Muscle of back (tissue), 11 donors: ENCODE data around the gene PDSS2. TPM values are rescaled to one million over a fixed set of nuclear protein-coding genes. Genes with fewer than 3 reads are reported as not detected.
"Not testable (repeated sequence)": the region's sequence is repeated elsewhere in the genome, so short reads cannot be mapped to it uniquely, and the experiment has no call there.

ENCODE experiments used
- DNase-seq, 3 donors: peaks; one replicate each; pipeline versions ENCODE4 v3.0.0 to v3.0.0-alpha.2; 2013
- polyA plus RNA-seq, 10 donors: library from polyadenylated mRNA; unstranded; fragments of 120-200 nt; gene quantifications; one replicate each; pipeline ENCODE4 v1.2.1, GENCODE V29; 2013; ENCODE audit not compliant: insufficient read length in 10 of 10

PDSS2 gene
- polyA plus RNA-seq, 10 donors = 7.5 to 10.2 (median 8.4) TPM

DNA sequence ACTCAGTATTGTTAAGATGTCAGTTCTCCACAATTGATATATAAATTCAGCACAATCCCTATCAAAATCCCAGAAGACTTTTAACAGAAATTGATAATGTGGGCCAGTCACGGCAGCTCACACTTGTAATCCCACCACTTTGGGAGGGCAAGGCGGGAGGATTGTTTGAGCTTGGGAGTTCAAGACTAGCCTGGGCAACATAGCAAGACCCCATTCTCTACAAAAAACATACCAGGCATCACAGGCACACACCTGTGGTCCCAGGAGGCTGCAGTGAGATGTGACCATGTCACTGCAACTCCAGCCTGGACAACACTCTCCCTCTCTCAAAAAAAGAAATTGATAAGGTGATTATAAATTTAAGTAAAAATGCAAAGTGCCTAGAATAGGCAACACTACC, 90.9 kb downstream of the PDSS2 start:
- no peak for DNase-seq

DNA sequence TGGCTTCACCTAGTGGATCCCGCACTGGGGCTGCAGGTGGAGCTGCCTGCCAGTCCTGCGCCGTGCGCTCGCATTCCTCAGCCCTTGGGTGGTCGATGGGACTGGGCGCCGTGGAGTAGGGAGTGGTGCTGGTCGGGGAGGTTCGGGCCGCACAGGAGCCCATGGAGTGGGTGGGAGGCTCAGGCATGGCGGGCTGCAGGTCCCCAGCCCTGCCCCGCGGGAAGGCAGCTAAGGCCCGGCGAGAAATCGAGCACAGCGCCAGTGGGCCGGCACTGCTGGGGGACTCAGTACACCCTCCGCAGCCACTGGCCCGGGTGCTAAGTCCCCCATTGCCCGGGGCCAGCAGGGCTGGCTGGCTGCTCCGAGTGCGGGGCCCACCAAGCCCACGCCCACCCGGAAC, 95.2 kb downstream of the PDSS2 start:
- not testable (repeated sequence) for DNase-seq

DNA sequence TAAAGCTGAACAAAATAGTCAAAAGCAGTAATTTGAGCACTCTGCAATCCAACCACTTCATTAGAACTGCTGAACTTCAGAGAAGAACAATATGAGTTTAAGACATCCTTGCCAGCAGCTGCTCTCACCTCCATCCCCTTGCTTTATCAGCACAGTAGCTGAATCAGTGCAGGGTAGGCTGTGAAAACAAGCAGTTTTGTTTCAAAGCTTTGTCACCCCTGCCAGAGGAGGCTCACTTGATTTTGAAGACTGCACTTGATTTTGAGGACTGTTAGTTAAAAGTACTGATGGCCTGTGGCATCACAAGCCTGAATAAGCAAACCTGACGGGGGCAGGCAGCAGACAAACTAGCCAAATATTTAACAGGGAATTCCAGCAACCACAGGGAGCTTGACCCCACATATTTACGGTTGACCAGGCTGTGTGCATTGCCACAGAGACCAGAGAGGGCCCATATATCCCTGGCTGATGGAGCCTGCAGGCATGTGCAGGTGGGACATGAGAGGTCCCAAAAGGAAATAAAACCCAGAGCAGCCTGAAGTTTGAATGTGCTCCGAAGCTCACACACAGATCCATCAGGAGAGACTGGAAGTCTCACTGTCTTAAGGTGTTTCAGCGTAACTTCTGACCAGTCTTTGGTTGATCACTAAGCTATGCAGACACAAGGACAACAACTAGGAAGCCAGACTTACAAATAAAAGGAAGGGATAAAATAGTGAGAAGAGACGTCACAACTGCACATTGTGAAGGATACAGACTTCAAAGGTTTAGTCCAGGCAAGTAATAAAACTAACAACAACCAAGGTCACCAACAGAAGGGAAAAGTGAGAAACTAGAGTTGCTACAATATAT, 97.4 kb downstream of the PDSS2 start:
- no peak for DNase-seq

GRCh38 chr6:107360476-107360875, 98.9 kb downstream of the PDSS2 start:
- DNase-seq = no peak

GRCh38 chr6:107357842-107358241, 101.5 kb downstream of the PDSS2 start:
- DNase-seq = no peak

DNA sequence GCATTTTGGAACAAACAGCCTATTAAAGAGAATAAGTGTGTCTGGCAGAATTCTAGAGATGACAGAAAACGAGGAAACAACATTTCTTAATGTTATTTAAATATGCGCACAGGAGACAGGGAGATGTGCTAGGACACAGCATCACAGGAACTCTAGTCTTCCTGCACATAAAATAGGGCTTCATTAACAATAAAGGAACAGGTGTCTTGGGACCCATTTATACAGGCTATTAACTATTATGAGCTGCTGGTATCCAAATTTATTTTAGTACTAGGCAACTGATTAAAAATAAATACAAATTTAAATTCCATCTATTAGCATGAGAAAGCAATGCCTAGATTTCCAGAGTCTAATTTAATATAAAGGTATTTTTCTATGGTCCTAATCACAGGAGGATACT, 102.3 kb downstream of the PDSS2 start:
- no peak for DNase-seq

GRCh38 chr6:107355659-107356058, 103.7 kb downstream of the PDSS2 start:
- peak in 1 of 3 donors; percentile 18 for DNase-seq

- DNase-seq = peak in 1 of 3 donors; percentile 19
These were observed 104.9 kb downstream of the PDSS2 start for GRCh38 chr6:107354451-107354850.

DNA sequence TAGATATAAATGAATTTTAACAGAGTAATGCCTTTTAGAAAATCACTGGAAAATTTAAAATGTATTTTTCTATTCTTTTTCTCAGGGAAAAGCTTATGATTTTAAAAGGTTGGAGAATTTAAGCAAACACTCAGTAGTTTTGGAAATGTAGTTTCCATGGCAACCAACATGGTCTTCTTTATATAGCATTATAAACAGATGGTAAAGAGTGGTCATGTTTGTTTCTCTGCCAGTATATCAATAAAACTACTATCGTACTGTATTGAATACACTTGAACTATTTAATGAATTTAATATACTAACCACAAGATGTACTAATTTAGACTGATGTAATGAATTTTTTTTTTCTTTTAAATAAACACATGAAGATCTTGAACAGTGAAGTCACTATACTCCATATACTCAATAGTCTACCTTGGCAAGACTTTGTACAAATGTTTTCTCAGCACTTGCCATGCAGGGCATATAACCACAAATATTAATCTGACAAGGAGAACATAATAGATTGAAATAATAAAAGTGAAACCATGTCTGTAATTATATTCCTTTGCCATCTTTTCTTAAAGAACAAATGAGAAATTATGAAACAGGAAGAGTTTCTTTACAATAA, 105.5 kb downstream of the PDSS2 start:
- DNase-seq = peak; percentile 9 to 66 (median 29)

- no peak for DNase-seq
These were observed 111.1 kb downstream of the PDSS2 start for GRCh38 chr6:107348224-107348623.

DNA sequence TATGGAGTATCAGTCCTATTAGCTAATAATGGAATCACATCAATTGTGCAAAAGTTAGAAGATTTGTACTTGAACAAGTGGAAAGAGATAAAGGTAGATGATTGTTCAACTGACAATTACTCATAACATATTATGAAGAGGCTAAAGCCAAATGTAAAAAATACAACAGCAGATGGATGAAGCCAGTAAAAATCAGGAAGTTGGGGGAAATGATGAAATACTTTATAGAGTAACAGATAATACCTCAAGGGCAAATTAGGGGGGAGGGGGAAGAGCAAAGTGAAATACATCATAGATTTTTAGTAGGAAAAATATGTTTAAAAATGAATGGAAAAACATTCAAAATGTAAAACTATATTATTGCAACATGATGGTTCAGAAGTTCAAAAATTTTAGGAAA, 114.0 kb downstream of the PDSS2 start:
- peak in 1 of 3 donors; percentile 12 for DNase-seq

GRCh38 chr6:107344981-107345380, 114.4 kb downstream of the PDSS2 start:
- DNase-seq = no peak

DNA sequence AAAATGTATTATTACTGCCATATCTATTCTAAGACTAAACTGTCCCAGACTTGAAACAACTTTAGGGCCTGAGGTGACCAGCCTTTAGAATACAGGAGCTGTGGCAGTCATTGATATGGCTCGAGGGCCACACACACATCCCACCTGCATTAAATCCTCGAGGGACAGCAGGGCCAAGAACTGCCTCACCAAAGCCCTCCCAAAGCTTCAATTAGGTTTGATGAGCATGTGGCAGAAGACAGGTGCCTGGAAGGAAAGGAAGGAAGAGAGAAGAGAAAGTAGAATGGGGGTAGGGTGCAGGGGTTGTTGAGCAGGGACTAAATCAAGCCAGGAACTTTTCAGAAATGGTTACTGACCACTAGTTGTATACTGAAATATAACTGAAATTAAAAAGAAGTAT, 115.0 kb downstream of the PDSS2 start:
- DNase-seq = no peak

DNA sequence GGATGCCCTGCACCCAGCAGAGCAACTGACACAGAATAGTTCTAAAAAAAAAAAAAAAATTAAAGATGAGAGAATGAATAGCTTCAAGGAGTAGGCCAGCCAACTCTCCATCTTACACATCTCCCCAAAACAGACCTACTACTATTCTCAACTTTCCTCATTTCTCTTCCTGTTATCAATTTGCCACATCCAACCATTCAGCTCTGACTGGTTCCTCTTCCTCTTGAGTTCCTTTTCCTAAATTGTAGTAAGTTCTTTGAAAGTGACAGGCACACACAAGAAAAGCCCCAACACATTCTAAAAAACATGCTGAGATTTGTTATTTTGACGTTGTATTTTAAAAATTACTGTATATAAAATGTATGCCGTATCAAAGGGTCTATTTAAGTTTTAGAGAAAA, 117.2 kb downstream of the PDSS2 start:
- no peak for DNase-seq

- no peak for DNase-seq
These were observed 118.5 kb downstream of the PDSS2 start for GRCh38 chr6:107340881-107341280.

- no peak for DNase-seq
These were observed 122.1 kb downstream of the PDSS2 start for GRCh38 chr6:107337191-107337741.

GRCh38 chr6:107334026-107334425, 125.3 kb downstream of the PDSS2 start:
- DNase-seq = no peak

GRCh38 chr6:107333491-107333890, 125.9 kb downstream of the PDSS2 start:
- no peak for DNase-seq

DNA sequence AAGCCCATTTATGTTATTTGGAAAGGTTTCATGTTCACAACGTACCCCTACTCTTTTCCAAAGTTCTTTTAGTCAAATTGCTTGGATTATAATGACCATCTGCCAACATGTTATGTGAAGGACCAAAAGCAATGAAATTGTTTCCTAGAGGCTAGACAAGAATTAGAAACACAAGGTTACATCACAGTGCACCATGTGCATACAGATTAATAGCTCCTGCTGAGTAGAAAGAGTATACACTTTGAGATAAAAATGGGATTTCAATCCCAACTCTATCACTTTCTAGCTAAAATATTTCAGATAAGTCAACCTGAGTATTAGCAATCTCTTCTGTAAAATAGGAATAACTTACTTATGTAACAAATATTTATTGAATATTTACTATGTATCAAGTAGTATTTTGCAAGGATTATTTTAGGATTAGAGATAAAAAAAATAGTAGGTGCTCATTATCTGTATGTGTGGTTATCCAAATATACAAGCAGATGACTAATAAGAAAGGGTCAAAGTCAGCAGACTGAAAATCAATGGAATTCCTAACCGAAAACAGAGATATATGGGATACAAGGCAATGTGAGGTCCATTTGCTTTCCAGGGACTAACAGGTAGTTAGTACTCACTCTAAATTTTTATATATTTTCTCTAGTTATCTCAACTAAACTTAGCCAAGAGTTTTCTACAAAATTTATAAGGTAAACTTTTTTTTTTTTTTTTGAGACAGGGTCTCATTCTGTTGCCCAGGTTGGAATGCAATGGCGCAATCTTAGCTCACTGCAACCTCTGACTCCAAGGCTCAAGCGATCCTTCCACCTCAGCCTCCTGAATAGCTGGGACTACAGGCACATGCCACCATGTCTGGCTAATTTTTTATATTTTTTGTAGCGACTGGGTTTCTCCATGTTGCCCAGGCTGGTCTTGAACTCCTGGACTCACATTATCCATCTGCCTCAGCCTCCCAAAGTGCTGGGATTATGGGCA, 127.7 kb downstream of the PDSS2 start:
- no peak for DNase-seq

- no peak for DNase-seq
These were observed 129.2 kb downstream of the PDSS2 start for GRCh38 chr6:107330168-107330567.

- DNase-seq = no peak
These were observed 130.1 kb downstream of the PDSS2 start for GRCh38 chr6:107329063-107329860.
